Measurements from ENCODE around the gene XRCC1.

GRCh38 chr19:43554317-43554895, 20.9 kb downstream of the XRCC1 start:
- no peak for TF ChIP-seq CHCHD3 (CRISPR knock-in tag; IDR thresholded peaks at IDR 0.05)
- TF ChIP-seq ELF4 (CRISPR knock-in tag; IDR thresholded peaks at IDR 0.05) = no peak
- no peak for TF ChIP-seq HDAC6 (IDR thresholded peaks at IDR 0.05; ENCODE audit: low read depth, low read length)
- no peak for TF ChIP-seq ATF7 (IDR thresholded peaks at IDR 0.05)
- TF ChIP-seq MAFK (IDR thresholded peaks at IDR 0.05; ENCODE audit: low read length) = no peak
- no peak for TF ChIP-seq ZNF780A (CRISPR knock-in tag; IDR thresholded peaks at IDR 0.05)
- no peak for TF ChIP-seq SP1 (CRISPR knock-in tag; IDR thresholded peaks at IDR 0.05)
- no peak for TF ChIP-seq FOXJ3 (CRISPR knock-in tag; IDR thresholded peaks at IDR 0.05)
